Thymus (tissue), 11 donors: ENCODE data around the gene CLDND1. TPM values are rescaled to one million over a fixed set of nuclear protein-coding genes. Genes with fewer than 3 reads are reported as not detected.
A peak's percentile ranks its signal among the peaks of the same experiment; 100 is the strongest.

Experiments used
- DNase-seq, 9 donors: peaks; one replicate each; pipeline ENCODE4 v3.0.0-alpha.2; 2013; ENCODE audit warnings: low spot score in 9 of 9, low read depth in 6 of 9, missing footprints in 1 of 9
- H3K27ac ChIP-seq, 2 donors: one replicate each; pipeline ENCODE4 v1.5.1; 2013; ENCODE audit warnings: control low read depth in 1 of 2, low read depth in 1 of 2, low read length in 1 of 2, mild to moderate bottlenecking in 1 of 2, moderate library complexity in 1 of 2
- H3K27me3 ChIP-seq, 2 donors: one replicate each; pipeline ENCODE4 v1.5.1; 2013; ENCODE audit warnings: low read length in 1 of 2; ENCODE audit not compliant: control insufficient read depth in 2 of 2, insufficient read depth in 1 of 2
- H3K36me3 ChIP-seq, 2 donors: one replicate each; pipeline ENCODE4 v1.5.1; 2013; ENCODE audit warnings: low read length in 1 of 2, mild to moderate bottlenecking in 1 of 2, moderate library complexity in 1 of 2; ENCODE audit not compliant: control insufficient read depth in 2 of 2, insufficient read depth in 2 of 2
- H3K4me1 ChIP-seq, 2 donors: one replicate each; pipeline ENCODE4 v1.5.1; 2013; ENCODE audit warnings: low read length in 2 of 2; ENCODE audit not compliant: control insufficient read depth in 2 of 2, insufficient read depth in 2 of 2
- H3K4me3 ChIP-seq, 2 donors: one replicate each; pipeline ENCODE4 v1.5.1; 2013; ENCODE audit warnings: low read length in 2 of 2, control low read depth in 1 of 2, mild to moderate bottlenecking in 1 of 2
- H3K9me3 ChIP-seq, 2 donors: one replicate each; pipeline ENCODE4 v1.5.1; 2013; ENCODE audit warnings: low read length in 1 of 2, mild to moderate bottlenecking in 1 of 2; ENCODE audit not compliant: control insufficient read depth in 2 of 2, insufficient read depth in 1 of 2
- WGBS: extraction: QIAGEN DNeasy Blood & Tissue Kit; methylation state at CpG from one replicate; pipeline ENCODE4 v1.1.7; 2013; 5-methylcytosine and 5-hydroxymethylcytosine counted together
- polyA plus RNA-seq: library from polyadenylated mRNA; stranded (reverse); fragments of 200-250 nt; gene quantifications from one replicate; pipeline ENCODE4 v1.2.3, GENCODE V29; 2013
- total RNA-seq: library from RNA; stranded (reverse); fragments of 120-200 nt; gene quantifications from one replicate; pipeline ENCODE4 v1.2.4, GENCODE V29; 2013
- donor health status: healthy.

The CLDND1 gene
- total and polyA plus RNA-seq, 2 donors: 60.1 to 65.2 TPM

GRCh38 chr3:98541695-98542094, 19.0 kb upstream of the CLDND1 start:
- 99% methylated on average over 1 of the region's 1 CpG for WGBS
- no peaks in the 10 kb centered on the region for H3K36me3 ChIP-seq
- H3K27me3 ChIP-seq: no peaks in the 10 kb centered on the region
- DNase-seq: no peak
- H3K4me1 ChIP-seq: no peaks in the 10 kb centered on the region
- no peaks in the 10 kb centered on the region for H3K9me3 ChIP-seq
- H3K4me3 ChIP-seq: no peak overlapping the region
- H3K27ac ChIP-seq: no peak overlapping the region

- Histone ChIP-seq H3K27ac (no peak overlapping the region), H3K9me3 (no peaks in the 10 kb centered on the region)
- peak in 1 of 9 donors; percentile 35 for DNase-seq
Measured at GRCh38 chr3:98540346-98540745, 17.6 kb upstream of the CLDND1 start.

GRCh38 chr3:98536456-98537017, 13.8 kb upstream of the CLDND1 start:
- no peaks in the 10 kb centered on the region for H3K9me3 ChIP-seq
- no peaks in the 10 kb centered on the region for H3K36me3 ChIP-seq
- no peaks in the 10 kb centered on the region for H3K27me3 ChIP-seq
- H3K4me3 ChIP-seq: no peak overlapping the region
- H3K27ac ChIP-seq: no peak overlapping the region
- 94% methylated on average over 6 of the region's 6 CpGs for WGBS
- H3K4me1 ChIP-seq: no peaks in the 10 kb centered on the region
- no peak for DNase-seq

More at GRCh38 chr3:98540346-98540745, 17.6 kb upstream of the CLDND1 start:
- Histone ChIP-seq H3K4me1 (no peaks in the 10 kb centered on the region), H3K36me3 (no peaks in the 10 kb centered on the region), H3K27me3 (no peaks in the 10 kb centered on the region), H3K4me3 (no peak overlapping the region)
- WGBS: 78% methylated on average over 3 of the region's 3 CpGs

GRCh38 chr3:98534734-98535133, 12.0 kb upstream of the CLDND1 start:
- no peaks in the 10 kb centered on the region for H3K9me3 ChIP-seq
- no peak for DNase-seq
- no peak overlapping the region for H3K27ac ChIP-seq
- no peaks in the 10 kb centered on the region for H3K27me3 ChIP-seq
- 98% methylated on average over 1 of the region's 1 CpG for WGBS
- no peaks in the 10 kb centered on the region for H3K36me3 ChIP-seq
- no peak overlapping the region for H3K4me3 ChIP-seq
- H3K4me1 ChIP-seq: no peaks in the 10 kb centered on the region

- DNase-seq: no peak
- Histone ChIP-seq H3K9me3 (no peaks in the 10 kb centered on the region), H3K36me3 (no peaks in the 10 kb centered on the region), H3K4me3 (no peak overlapping the region), H3K27ac (no peak overlapping the region), H3K4me1 (no peaks in the 10 kb centered on the region), H3K27me3 (no peaks in the 10 kb centered on the region)
- 98% methylated on average over 2 of the region's 2 CpGs for WGBS
Measured at GRCh38 chr3:98534168-98534567, 11.5 kb upstream of the CLDND1 start.

GRCh38 chr3:98532709-98533571, 10.2 kb upstream of the CLDND1 start:
- Histone ChIP-seq H3K4me3 (no peak overlapping the region), H3K27me3 (no peaks in the 10 kb centered on the region), H3K4me1 (no peaks in the 10 kb centered on the region), H3K36me3 (no peaks in the 10 kb centered on the region), H3K27ac (no peak overlapping the region), H3K9me3 (no peaks in the 10 kb centered on the region)
- WGBS: 98% methylated on average over 6 of the region's 6 CpGs
- no peak for DNase-seq

GRCh38 chr3:98532275-98532637, 9.6 kb upstream of the CLDND1 start:
- DNase-seq: no peak
- Histone ChIP-seq H3K9me3 (no peaks in the 10 kb centered on the region), H3K27me3 (no peaks in the 10 kb centered on the region), H3K27ac (no peak overlapping the region), H3K4me1 (no peaks in the 10 kb centered on the region), H3K36me3 (no peaks in the 10 kb centered on the region), H3K4me3 (no peak overlapping the region)
- 95% methylated on average over 5 of the region's 5 CpGs for WGBS

- Histone ChIP-seq H3K36me3 (no peaks in the 10 kb centered on the region), H3K4me3 (no peak within 1 kb of the TSS), H3K27me3 (no peaks in the 10 kb centered on the region), H3K27ac (no peak within 1 kb of the TSS), H3K9me3 (no peaks in the 10 kb centered on the region), H3K4me1 (no peaks in the 10 kb centered on the region)
- WGBS: 86% methylated on average over 7 of the region's 7 CpGs
- DNase-seq: no peak
Measured at GRCh38 chr3:98531622-98532274, 9.0 kb upstream of the CLDND1 start, which contains the start of gene GPR15. TSS of gene GPR15 (plus strand) at chr3:98531978. CDS start at chr3:98532034, 56 bp downstream.

GRCh38 chr3:98530676-98531075, 8.0 kb upstream of the CLDND1 start:
- DNase-seq: no peak
- H3K4me3 ChIP-seq: no peak overlapping the region
- H3K27me3 ChIP-seq: no peaks in the 10 kb centered on the region
- no peaks in the 10 kb centered on the region for H3K9me3 ChIP-seq
- no peak overlapping the region for H3K27ac ChIP-seq
- H3K36me3 ChIP-seq: no peaks in the 10 kb centered on the region
- no peaks in the 10 kb centered on the region for H3K4me1 ChIP-seq
- WGBS: 97% methylated on average over 2 of the region's 2 CpGs
